Spleen (tissue), 7 donors: ENCODE data around the gene KIF14.

Experiments used
- POLR2AphosphoS5 ChIP-seq, 3 donors: sonication (generic); formaldehyde crosslinking; IDR thresholded peaks; one replicate each; pipeline ENCODE4 v1.5.1; 2017; ENCODE audit warnings: antibody characterized with exemption in 3 of 3
- TF ChIP-seq, protein P1 (sequence below), 11 experiments: fragments of 200-600 bp in 7 of 11; fragments of 450-650 bp in 4 of 11; sonication (generic) in 4 of 11; IDR thresholded peaks in 8 of 11; conservative IDR thresholded peaks in 3 of 11; 1 replicate in 7 of 11; 2 replicates in 4 of 11; pipeline versions ENCODE4 v1.4.0 to v1.8.0; 2016 to 2021; ENCODE audit warnings: antibody characterized with exemption in 11 of 11, inconsistent platforms in 4 of 11, mild to moderate bottlenecking in 1 of 11
- donor health status: DM: no; HTN: no; CAD: no; lungs with moderate emphysema.
- donor health status: DM: no; HTN: no; CAD: no.
- donor health status: DM: no; HTN: no; CAD: no.

DNA sequence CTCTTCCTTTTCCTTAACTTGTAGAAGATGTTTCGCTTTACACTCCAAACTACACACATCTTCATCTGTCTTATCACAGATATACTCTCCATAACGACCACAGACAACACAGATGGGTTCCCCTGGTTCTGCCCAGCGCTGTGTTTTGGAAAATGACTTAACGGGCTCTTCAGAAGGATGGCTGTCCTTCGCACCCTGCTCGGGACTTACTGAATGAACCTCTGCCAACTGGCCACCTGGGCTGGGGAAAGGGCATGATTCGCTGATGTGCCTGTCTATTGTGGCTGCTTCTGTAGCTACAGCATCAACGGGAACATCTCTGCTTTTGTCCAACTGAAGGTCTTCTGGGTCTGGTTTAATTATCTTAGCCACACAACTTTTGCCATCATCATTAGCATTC is 45.8 kb upstream of the KIF14 start:
- TF ChIP-seq, protein P1, sequence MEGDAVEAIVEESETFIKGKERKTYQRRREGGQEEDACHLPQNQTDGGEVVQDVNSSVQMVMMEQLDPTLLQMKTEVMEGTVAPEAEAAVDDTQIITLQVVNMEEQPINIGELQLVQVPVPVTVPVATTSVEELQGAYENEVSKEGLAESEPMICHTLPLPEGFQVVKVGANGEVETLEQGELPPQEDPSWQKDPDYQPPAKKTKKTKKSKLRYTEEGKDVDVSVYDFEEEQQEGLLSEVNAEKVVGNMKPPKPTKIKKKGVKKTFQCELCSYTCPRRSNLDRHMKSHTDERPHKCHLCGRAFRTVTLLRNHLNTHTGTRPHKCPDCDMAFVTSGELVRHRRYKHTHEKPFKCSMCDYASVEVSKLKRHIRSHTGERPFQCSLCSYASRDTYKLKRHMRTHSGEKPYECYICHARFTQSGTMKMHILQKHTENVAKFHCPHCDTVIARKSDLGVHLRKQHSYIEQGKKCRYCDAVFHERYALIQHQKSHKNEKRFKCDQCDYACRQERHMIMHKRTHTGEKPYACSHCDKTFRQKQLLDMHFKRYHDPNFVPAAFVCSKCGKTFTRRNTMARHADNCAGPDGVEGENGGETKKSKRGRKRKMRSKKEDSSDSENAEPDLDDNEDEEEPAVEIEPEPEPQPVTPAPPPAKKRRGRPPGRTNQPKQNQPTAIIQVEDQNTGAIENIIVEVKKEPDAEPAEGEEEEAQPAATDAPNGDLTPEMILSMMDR (IDR thresholded peaks at IDR 0.05 in 8 of 11, conservative IDR thresholded peaks at IDR 0.05 in 3 of 11): no peak
- TF ChIP-seq POLR2AphosphoS5 (IDR thresholded peaks at IDR 0.05): no peak
